Neural cell (in vitro differentiated cells): Measurements from ENCODE around the gene NUCB2. TPM values are rescaled to one million over a fixed set of nuclear protein-coding genes. Genes with fewer than 3 reads are reported as not detected.

Experiments used
- H2AFZ ChIP-seq: fragments of 200-600, 300-800 bp; sonication (generic), shearing (Covaris generic); 2 replicates; pipeline ENCODE4 v1.6.0; 2014; ENCODE audit warnings: low read depth, mild to moderate bottlenecking, antibody characterized with exemption, low read length, moderate library complexity
- H3F3A ChIP-seq: fragments of 200-600 bp; shearing (Covaris generic); 2 replicates; pipeline ENCODE4 v1.6.1; 2016; ENCODE audit warnings: mild to moderate bottlenecking, moderate library complexity, mixed read lengths, antibody characterized with exemption, low read length; ENCODE audit not compliant: insufficient read depth, poor library complexity, severe bottlenecking
- H3K27ac ChIP-seq: fragments of 200-600, 300-800 bp; sonication (generic), shearing (Covaris generic); 2 replicates; pipeline ENCODE4 v1.5.1; 2014; ENCODE audit warnings: mild to moderate bottlenecking, low read length, moderate library complexity
- H3K27me3 ChIP-seq: fragments of 300-800, 200-600 bp; sonication (generic), shearing (Covaris generic); 2 replicates; pipeline ENCODE4 v1.6.0; 2014; ENCODE audit warnings: mild to moderate bottlenecking, low read depth, low read length, moderate library complexity; ENCODE audit not compliant: insufficient read depth
- H3K36me3 ChIP-seq: fragments of 300-800, 200-600 bp; sonication (generic), shearing (Covaris generic); 2 replicates; pipeline ENCODE4 v1.5.1; 2014; ENCODE audit warnings: mild to moderate bottlenecking, antibody characterized with exemption, low read length, moderate library complexity; ENCODE audit not compliant: insufficient read depth
- H3K4me2 ChIP-seq: fragments of 300-800, 200-600 bp; sonication (generic), shearing (Covaris generic); 2 replicates; pipeline ENCODE4 v1.6.0; 2014; ENCODE audit warnings: mild to moderate bottlenecking, low read length
- H3K4me3 ChIP-seq: fragments of 300-800, 200-600 bp; sonication (generic), shearing (Covaris generic); 2 replicates; pipeline ENCODE4 v1.5.1; 2014; ENCODE audit warnings: mild to moderate bottlenecking, low read length, moderate library complexity
- H3K79me2 ChIP-seq: fragments of 200-600 bp; shearing (Covaris generic); replicated peaks from 2 replicates; pipeline ENCODE4 v1.6.0; 2014; ENCODE audit warnings: mild to moderate bottlenecking, low read length, moderate library complexity; ENCODE audit not compliant: insufficient read depth
- H3K9ac ChIP-seq: fragments of 300-800, 200-600 bp; sonication (generic), shearing (Covaris generic); 2 replicates; pipeline ENCODE4 v1.6.1; 2016; ENCODE audit warnings: mild to moderate bottlenecking, low read length, mixed read lengths
- H3K9me2 ChIP-seq: fragments of 200-600 bp; shearing (Covaris generic); 2 replicates; pipeline ENCODE4 v1.6.1; 2016; ENCODE audit warnings: mild to moderate bottlenecking, low read length, mixed read lengths; ENCODE audit not compliant: insufficient read depth
- H3K9me3 ChIP-seq: fragments of 200-600, 300-800 bp; sonication (generic), shearing (Covaris generic); 2 replicates; pipeline ENCODE4 v1.6.1; 2016; ENCODE audit warnings: mild to moderate bottlenecking, mixed run types, low read length, moderate library complexity, mixed read lengths
- H4K20me1 ChIP-seq: fragments of 200-600 bp; shearing (Covaris generic); 2 replicates; pipeline ENCODE4 v1.6.1; 2016; ENCODE audit warnings: mild to moderate bottlenecking, mixed run types; ENCODE audit not compliant: insufficient read depth
- EP300 ChIP-seq: fragments of 450-650 bp; conservative IDR thresholded peaks from 2 replicates; pipeline ENCODE4 v1.6.1; 2014; ENCODE audit warnings: antibody characterized with exemption, mild to moderate bottlenecking, moderate library complexity; ENCODE audit not compliant: poor library complexity, severe bottlenecking
- EZH2 ChIP-seq: fragments of 200-600, 300-800 bp; shearing (Covaris generic), sonication (generic); IDR thresholded peaks from 2 replicates; pipeline ENCODE4 v1.6.1; 2014; ENCODE audit warnings: antibody characterized with exemption, low read length, borderline replicate concordance, mild to moderate bottlenecking; ENCODE audit not compliant: insufficient read depth, poor library complexity, severe bottlenecking
- MXI1 ChIP-seq: fragments of 450-650 bp; conservative IDR thresholded peaks from 2 replicates; pipeline ENCODE4 v1.6.1; 2014; ENCODE audit warnings: antibody characterized with exemption, mild to moderate bottlenecking; ENCODE audit not compliant: poor library complexity, severe bottlenecking
- POLR2AphosphoS5 ChIP-seq: IDR thresholded peaks from 2 replicates; pipeline ENCODE4 v1.6.1; 2012
- RAD21 ChIP-seq: fragments of 450-650 bp; conservative IDR thresholded peaks from 2 replicates; pipeline ENCODE4 v1.6.1; 2014; ENCODE audit warnings: antibody characterized with exemption, mild to moderate bottlenecking, moderate library complexity
- SMC3 ChIP-seq: fragments of 450-650 bp; conservative IDR thresholded peaks from 2 replicates; pipeline ENCODE4 v1.6.1; 2014; ENCODE audit warnings: antibody characterized with exemption, mild to moderate bottlenecking, moderate library complexity; ENCODE audit not compliant: poor library complexity
- TAF1 ChIP-seq: IDR thresholded peaks from 2 replicates; pipeline ENCODE4 v1.6.1; 2012; ENCODE audit warnings: low read depth
- polyA plus RNA-seq: library from polyadenylated mRNA; depleted of rRNA; stranded (reverse); fragments of >200 nt; gene quantifications from 2 replicates; pipeline ENCODE4 v1.2.3, GENCODE V29; 2014
- TF ChIP-seq, protein P1 (sequence below): fragments of 450-650 bp; IDR thresholded peaks from 2 replicates; pipeline ENCODE4 v1.5.1; 2014; ENCODE audit warnings: antibody characterized with exemption, mild to moderate bottlenecking, moderate library complexity; ENCODE audit not compliant: poor library complexity, severe bottlenecking
- TF ChIP-seq, protein P2 (sequence below): IDR thresholded peaks from 2 replicates; pipeline ENCODE4 v1.6.1; 2012; ENCODE audit warnings: borderline replicate concordance

The NUCB2 gene
- polyA plus RNA-seq, 1 donor from 2014 or later = 120 TPM

DNA sequence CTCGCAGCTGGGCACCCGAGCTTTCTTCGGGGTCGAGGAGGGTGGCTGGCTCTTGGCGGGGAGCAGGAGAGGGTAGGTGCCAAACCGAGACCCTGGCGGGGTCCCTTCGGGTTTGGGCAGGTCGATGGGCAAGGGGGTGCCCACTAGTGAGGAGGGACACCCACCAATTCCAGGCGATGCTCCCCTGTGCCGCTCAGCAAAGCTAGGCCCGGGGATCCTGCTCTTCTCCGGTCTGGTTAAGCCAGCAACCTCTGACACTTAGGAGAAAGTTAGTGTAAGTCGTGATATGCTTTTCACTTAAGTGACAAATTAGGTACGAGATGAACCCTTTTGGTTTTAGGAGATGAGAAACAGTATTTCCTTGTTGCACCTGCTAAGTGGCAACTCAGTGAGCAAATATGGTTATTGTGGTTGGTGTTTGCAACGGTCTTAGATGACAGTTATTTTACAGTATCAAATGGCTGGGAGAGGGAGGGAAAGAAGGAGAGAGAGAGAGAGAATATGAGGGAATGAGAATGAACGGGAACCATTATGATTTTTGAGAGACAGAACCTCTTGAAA lies 565 bp downstream of the NUCB2 start:
- Histone ChIP-seq H3F3A (no peaks in the 10 kb centered on the region), H3K4me3 (peak overlapping the region; percentile 80), H3K27me3 (no peaks in the 10 kb centered on the region), H3K79me2 (peaks cover 17% of the 10 kb centered on the region), H3K36me3 (no peaks in the 10 kb centered on the region), H3K9me3 (no peaks in the 10 kb centered on the region), H3K9me2 (no peaks in the 10 kb centered on the region), H3K27ac (peak overlapping the region; percentile 90), H3K4me2 (peak overlapping the region; percentile 100), H2AFZ (peak overlapping the region; percentile 53), H3K9ac (peak overlapping the region; percentile 89), H4K20me1 (no peaks in the 10 kb centered on the region)
- TF ChIP-seq EZH2 (no peak), SMC3 (peak; percentile 34), RAD21 (peak; percentile 9), TAF1 (peak; percentile 60), MXI1 (no peak), POLR2AphosphoS5 (peak; percentile 1), EP300 (no peak)
- TF ChIP-seq, protein P1, sequence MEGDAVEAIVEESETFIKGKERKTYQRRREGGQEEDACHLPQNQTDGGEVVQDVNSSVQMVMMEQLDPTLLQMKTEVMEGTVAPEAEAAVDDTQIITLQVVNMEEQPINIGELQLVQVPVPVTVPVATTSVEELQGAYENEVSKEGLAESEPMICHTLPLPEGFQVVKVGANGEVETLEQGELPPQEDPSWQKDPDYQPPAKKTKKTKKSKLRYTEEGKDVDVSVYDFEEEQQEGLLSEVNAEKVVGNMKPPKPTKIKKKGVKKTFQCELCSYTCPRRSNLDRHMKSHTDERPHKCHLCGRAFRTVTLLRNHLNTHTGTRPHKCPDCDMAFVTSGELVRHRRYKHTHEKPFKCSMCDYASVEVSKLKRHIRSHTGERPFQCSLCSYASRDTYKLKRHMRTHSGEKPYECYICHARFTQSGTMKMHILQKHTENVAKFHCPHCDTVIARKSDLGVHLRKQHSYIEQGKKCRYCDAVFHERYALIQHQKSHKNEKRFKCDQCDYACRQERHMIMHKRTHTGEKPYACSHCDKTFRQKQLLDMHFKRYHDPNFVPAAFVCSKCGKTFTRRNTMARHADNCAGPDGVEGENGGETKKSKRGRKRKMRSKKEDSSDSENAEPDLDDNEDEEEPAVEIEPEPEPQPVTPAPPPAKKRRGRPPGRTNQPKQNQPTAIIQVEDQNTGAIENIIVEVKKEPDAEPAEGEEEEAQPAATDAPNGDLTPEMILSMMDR = no peak
- TF ChIP-seq, protein P2, sequence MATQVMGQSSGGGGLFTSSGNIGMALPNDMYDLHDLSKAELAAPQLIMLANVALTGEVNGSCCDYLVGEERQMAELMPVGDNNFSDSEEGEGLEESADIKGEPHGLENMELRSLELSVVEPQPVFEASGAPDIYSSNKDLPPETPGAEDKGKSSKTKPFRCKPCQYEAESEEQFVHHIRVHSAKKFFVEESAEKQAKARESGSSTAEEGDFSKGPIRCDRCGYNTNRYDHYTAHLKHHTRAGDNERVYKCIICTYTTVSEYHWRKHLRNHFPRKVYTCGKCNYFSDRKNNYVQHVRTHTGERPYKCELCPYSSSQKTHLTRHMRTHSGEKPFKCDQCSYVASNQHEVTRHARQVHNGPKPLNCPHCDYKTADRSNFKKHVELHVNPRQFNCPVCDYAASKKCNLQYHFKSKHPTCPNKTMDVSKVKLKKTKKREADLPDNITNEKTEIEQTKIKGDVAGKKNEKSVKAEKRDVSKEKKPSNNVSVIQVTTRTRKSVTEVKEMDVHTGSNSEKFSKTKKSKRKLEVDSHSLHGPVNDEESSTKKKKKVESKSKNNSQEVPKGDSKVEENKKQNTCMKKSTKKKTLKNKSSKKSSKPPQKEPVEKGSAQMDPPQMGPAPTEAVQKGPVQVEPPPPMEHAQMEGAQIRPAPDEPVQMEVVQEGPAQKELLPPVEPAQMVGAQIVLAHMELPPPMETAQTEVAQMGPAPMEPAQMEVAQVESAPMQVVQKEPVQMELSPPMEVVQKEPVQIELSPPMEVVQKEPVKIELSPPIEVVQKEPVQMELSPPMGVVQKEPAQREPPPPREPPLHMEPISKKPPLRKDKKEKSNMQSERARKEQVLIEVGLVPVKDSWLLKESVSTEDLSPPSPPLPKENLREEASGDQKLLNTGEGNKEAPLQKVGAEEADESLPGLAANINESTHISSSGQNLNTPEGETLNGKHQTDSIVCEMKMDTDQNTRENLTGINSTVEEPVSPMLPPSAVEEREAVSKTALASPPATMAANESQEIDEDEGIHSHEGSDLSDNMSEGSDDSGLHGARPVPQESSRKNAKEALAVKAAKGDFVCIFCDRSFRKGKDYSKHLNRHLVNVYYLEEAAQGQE = peak; percentile 72

- H3K79me2 ChIP-seq = peaks cover 17% of the 10 kb centered on the region
Measured at GRCh38 chr11:17280494-17281127, 4.1 kb downstream of the NUCB2 start.

More at GRCh38 chr11:17280494-17281127, 4.1 kb downstream of the NUCB2 start:
- no peaks in the 10 kb centered on the region for H3K9me3 ChIP-seq
- H3K27ac ChIP-seq = no peak overlapping the region
- TF ChIP-seq TAF1 (no peak), EP300 (no peak), EZH2 (no peak), POLR2AphosphoS5 (no peak), MXI1 (no peak), RAD21 (no peak), SMC3 (no peak)
- TF ChIP-seq, protein P1 = no peak
- TF ChIP-seq, protein P2 = no peak
- no peaks in the 10 kb centered on the region for H3K9me2 ChIP-seq
- no peak overlapping the region for H3K4me3 ChIP-seq
- no peak overlapping the region for H3K9ac ChIP-seq
- no peaks in the 10 kb centered on the region for H3K27me3 ChIP-seq
- no peaks in the 10 kb centered on the region for H3F3A ChIP-seq
- H3K36me3 ChIP-seq = no peaks in the 10 kb centered on the region
- H3K4me2 ChIP-seq = no peak overlapping the region
- H4K20me1 ChIP-seq = no peaks in the 10 kb centered on the region
- H2AFZ ChIP-seq = no peak overlapping the region
